GM03348 (cell line): ENCODE results near the gene MRPS14.

Experiments used
- DNase-seq: peaks from one replicate; pipeline ENCODE4 v3.0.0; 2012; ENCODE audit warnings: low spot score

MRPS14 gene

GRCh38 chr1:175019524-175019923, 3.7 kb downstream of the MRPS14 start:
- DNase-seq = no peak

- peak; percentile 61 for DNase-seq
Measured at GRCh38 chr1:175015243-175015642, 8.0 kb downstream of the MRPS14 start.

DNA sequence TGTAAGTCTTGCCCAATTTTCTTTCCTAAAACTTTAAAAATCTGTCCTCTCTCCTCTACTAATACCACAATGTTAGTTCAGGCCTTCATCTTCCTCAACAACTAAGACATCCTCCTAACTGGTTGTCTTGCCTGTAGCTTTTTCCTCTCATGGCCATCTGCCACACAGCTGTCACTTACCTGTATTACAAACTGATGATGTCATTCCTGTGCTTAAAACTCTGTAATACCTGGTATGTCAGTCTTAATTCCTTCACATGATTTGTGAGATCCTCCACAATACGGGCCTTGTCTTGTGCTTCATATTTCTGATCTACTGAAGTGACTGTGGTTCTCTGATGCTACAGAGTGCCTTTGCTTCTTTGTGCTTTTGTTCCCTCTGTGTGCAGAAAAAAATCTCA, 9.8 kb downstream of the MRPS14 start:
- no peak for DNase-seq

DNA sequence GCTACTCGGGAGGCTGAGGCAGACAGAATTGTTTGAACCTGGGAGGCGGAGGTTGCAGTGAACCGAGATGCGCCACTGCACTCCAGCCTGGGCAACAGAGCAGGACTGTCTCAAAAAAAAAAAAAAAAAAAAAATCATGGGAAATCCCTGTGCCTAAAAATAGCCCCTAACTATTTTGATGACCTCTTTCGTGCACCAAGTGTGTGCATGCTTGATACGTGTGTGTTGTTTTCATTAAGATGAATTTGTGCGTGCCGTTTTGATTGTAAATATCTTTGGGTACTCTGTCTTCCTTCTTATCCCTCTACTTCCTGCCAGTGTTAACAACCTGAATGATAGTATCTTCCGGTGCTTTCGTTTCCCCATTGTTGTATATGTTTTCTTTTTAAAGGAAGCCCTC, 13.7 kb downstream of the MRPS14 start:
- DNase-seq = no peak

GRCh38 chr1:175005085-175005783, 18.0 kb downstream of the MRPS14 start:
- DNase-seq = no peak

GRCh38 chr1:175003521-175003920, 19.7 kb downstream of the MRPS14 start:
- no peak for DNase-seq

DNA sequence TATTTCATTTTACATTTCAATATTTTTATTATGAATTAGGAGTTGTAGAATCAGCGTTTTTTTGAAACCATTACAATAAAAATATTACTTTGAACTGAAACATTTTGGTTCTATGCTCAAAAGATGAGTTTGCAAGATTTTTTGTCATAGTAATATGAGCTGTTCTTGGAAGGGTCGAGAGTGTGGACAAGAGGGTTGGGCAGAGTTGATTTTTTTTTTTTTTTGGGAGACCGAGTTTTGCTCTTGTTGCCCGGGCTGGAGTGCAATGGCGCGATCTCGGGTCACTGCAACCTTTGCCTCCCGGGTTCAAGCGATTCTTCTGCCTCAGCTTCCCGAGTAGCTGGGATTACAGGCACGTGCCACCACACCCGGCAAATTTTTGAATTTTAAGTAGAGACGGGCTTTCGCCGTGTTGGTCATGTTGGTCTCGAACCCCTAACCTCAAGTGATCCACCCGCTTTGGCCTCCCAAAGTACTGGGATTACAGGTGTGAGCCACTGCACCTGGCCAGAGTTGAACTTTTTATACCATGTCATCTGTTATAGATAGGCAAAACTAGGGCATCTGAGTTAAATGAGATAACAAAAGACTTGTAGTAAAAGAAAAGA, 20.2 kb downstream of the MRPS14 start:
- DNase-seq = no peak

- DNase-seq = no peak
Measured at GRCh38 chr1:175000697-175001187, 22.5 kb downstream of the MRPS14 start.

DNA sequence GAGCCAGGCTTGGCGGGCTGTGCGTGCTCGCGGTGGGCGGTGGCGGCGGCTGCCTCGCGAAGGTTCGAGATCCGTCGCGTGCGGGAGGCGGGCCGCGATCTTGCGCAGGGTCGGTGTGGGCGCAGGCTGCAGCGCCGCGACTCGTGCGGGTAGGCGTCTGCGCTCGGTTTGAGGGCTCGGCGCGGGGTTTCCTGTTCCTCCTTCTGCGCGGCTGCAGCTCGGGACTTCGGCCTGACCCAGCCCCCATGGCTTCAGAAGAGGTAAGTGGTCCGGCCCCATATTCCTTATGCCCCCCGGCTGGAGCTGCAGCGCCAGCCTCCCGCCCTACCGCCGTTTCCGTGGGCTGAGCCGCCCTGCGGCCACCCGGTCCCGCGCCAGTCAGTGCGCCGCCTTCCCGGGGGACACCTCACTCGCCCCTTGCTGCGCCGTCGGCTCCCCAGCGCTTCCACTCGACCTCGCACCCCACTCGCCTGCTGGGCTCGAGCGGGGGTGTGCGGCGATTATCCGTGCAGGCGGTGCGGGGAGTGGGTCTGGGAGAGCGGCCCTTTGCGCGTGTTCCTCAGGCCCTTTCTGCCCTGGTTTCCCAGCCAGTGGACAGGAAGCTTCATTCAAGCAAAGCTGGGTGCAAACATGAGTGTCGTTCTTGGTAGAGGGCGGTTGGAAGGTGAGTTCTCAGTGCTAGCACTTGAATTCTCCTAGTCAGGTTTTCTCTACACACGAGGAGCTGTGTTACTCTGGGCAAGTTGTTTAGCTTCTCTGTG, 23.1 kb downstream of the MRPS14 start, which contains the start of gene CACYBP:
Gene CACYBP (plus strand): TSS at position 12 of the 761 bp plus-strand sequence. CDS start 234 bp downstream, at position 246.
- peak; percentile 44 for DNase-seq

GRCh38 chr1:174999216-174999935, 23.8 kb downstream of the MRPS14 start:
- DNase-seq = peak; percentile 96

GRCh38 chr1:174998569-174999215, 24.5 kb downstream of the MRPS14 start:
- DNase-seq = no peak

DNA sequence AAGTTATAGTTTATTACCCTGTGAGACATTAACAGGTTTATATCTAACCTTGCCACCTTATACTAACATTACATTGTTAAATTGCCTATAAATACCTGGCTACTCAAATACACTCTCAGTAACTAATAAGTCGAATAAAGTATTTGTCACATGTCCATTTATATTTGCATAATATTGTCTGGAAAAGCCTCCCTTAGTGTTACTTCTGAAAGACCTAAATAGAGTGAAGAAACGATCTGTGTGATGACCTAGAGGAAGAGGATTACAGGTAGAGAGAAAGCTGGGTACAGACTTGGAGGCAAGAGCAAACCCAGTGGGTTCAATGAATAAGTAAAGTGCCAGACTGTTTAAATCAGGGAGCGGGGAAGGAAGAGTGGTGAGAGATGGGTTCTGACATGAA, 26.2 kb downstream of the MRPS14 start:
- no peak for DNase-seq

GRCh38 chr1:174996476-174996875, 26.7 kb downstream of the MRPS14 start:
- DNase-seq = no peak

DNA sequence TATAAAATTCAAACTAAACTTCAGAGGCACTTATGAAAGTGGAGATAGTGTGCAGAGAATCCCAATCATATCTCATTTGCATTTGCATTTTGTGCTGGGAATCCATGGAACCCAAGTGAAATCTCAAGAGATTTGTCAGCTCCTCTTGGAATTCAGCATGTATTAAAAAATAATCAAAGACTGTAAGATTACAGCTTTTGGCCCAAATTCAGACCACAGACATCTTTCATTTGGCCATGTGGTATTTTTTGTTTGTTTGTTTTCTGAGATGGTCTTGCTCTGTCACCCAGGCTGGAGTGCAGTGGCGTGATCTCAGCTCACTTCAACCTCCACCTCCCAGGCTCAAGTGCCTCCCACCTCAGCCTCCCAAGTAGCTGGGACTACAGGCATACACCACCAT, 27.3 kb downstream of the MRPS14 start:
- DNase-seq = no peak

- no peak for DNase-seq
Measured at GRCh38 chr1:174995121-174995520, 28.1 kb downstream of the MRPS14 start.

- no peak for DNase-seq
Measured at GRCh38 chr1:174991473-174991872, 31.8 kb downstream of the MRPS14 start.

- DNase-seq = peak; percentile 80
Measured at GRCh38 chr1:174990382-174990999, 32.7 kb downstream of the MRPS14 start.

GRCh38 chr1:174989536-174990220, 33.5 kb downstream of the MRPS14 start:
- peak; percentile 41 for DNase-seq

DNA sequence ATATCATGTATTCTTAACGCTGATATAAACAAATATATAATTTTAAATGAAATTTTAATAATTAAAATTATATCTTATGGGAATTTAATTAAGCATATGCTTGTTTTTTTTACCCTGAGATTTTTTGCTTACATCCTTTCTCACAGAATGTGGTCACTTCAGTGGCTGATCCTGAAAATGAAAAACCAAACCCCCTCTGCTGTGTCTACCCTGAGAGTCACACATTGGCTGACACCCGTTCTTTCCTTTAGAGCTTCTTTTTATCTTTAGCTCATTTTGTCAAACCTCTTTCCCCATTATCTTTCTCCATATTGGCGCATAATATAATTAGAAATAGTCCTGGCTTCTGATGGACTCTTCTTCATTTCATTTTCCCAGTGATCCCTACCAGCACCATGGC, 34.2 kb downstream of the MRPS14 start:
- no peak for DNase-seq

- DNase-seq = no peak
Measured at GRCh38 chr1:174988539-174988938, 34.7 kb downstream of the MRPS14 start.

DNA sequence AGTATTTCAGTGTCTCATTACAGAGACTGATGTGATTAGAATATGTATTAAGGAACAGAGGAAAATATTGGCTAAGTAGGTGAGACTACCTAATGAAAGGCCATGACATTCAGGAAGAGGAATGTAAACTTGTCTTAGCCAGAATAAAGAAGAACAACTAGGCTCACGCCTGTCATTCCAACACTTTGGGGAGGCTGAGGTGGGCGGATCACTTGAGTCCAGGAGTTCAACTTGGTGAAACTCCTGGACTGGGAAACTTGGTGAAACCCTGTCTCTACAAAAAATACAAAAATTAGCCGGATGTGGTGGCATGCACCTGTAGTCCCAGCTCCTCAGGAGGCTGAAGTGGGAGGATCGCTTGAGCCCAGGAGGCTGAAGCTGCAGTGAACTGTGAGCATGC, 38.3 kb downstream of the MRPS14 start:
- no peak for DNase-seq
